GM12865 (cell line): ENCODE results near the gene MICALL1.

Experiments used
- DNase-seq: peaks from one replicate; pipeline ENCODE4 v3.0.0; 2010; ENCODE audit warnings: low read depth
- H3K4me3 ChIP-seq: 2 replicates; pipeline ENCODE4 v1.5.1; 2011; ENCODE audit warnings: mild to moderate bottlenecking, low read depth, low read length, control low read depth
- CTCF ChIP-seq: IDR thresholded peaks from 2 replicates; pipeline ENCODE4 v1.5.1; 2011; ENCODE audit warnings: low read length, control low read depth, low read depth, inconsistent platforms; ENCODE audit not compliant: insufficient read depth; ENCODE audit errors: missing control alignments

The MICALL1 gene

GRCh38 chr22:37905534-37906363 lies at the start of gene MICALL1:
MICALL1 (plus strand) TSS chr22:37906297; CDS start chr22:37906423, 126 bp downstream.
- TF ChIP-seq CTCF: peak; percentile 36
- peak within 1 kb of the TSS; percentile 79 for H3K4me3 ChIP-seq
- peak; percentile 85 for DNase-seq

GRCh38 chr22:37860796-37861421 lies 45.2 kb upstream of the MICALL1 start:
- DNase-seq: no peak
- TF ChIP-seq CTCF: no peak
- H3K4me3 ChIP-seq: no peak overlapping the region

- TF ChIP-seq CTCF: no peak
- DNase-seq: no peak
- no peak overlapping the region for H3K4me3 ChIP-seq
Observed at GRCh38 chr22:37862570-37863325, 43.3 kb upstream of the MICALL1 start.

GRCh38 chr22:37865510-37865909 lies 40.6 kb upstream of the MICALL1 start:
- no peak overlapping the region for H3K4me3 ChIP-seq
- TF ChIP-seq CTCF: no peak
- no peak for DNase-seq

GRCh38 chr22:37870273-37870672 lies 35.8 kb upstream of the MICALL1 start:
- no peak overlapping the region for H3K4me3 ChIP-seq
- TF ChIP-seq CTCF: no peak
- no peak for DNase-seq

- H3K4me3 ChIP-seq: no peak overlapping the region
- TF ChIP-seq CTCF: no peak
- DNase-seq: no peak
Observed at GRCh38 chr22:37880668-37881440, 25.2 kb upstream of the MICALL1 start.
